WTC11 (cell line): ENCODE measurements around the gene GPATCH4. TPM values are rescaled to one million over a fixed set of nuclear protein-coding genes. Genes with fewer than 3 reads are reported as not detected.

Source experiments
- ATAC-seq: fragments of 200-7000 bp; cut with Tn5 transposase; 2 replicates; pipeline ENCODE4 v1.10.0; 2021; ENCODE audit warnings: mild to moderate bottlenecking, moderate library complexity
- CTCF ChIA-PET: fragments of 300-600 bp; sonication (Branson Sonifier 250); formaldehyde crosslinking; loops from one replicate; lab custom pipeline; 2021; ENCODE audit warnings: antibody characterized with exemption; lab: Charles Lee
- POLR2A ChIA-PET: fragments of 350-600 bp; sonication (Branson Sonifier 250); formaldehyde crosslinking; loops from one replicate; lab custom pipeline; 2021; ENCODE audit warnings: antibody characterized with exemption; lab: Charles Lee
- DNase-seq: peaks from one replicate; pipeline ENCODE4 v3.0.0; 2021; ENCODE audit warnings: low spot score
- H3K27ac Mint-ChIP-seq: 2 replicates; pipeline ENCODE4 v1.8.0; 2021; ENCODE audit warnings: mixed read lengths
- H3K27me3 Mint-ChIP-seq: 2 replicates; pipeline ENCODE4 v1.8.0; 2021; ENCODE audit warnings: low read depth, mild to moderate bottlenecking, moderate library complexity, mixed read lengths
- H3K36me3 Mint-ChIP-seq: 2 replicates; pipeline ENCODE4 v1.8.0; 2021; ENCODE audit warnings: mixed read lengths
- H3K4me1 Mint-ChIP-seq: 2 replicates; pipeline ENCODE4 v1.8.0; 2022; ENCODE audit warnings: mixed read lengths
- H3K4me3 Mint-ChIP-seq: 2 replicates; pipeline ENCODE4 v1.8.0; 2021; ENCODE audit warnings: mild to moderate bottlenecking, moderate library complexity, mixed read lengths
- H3K9me3 Mint-ChIP-seq: 2 replicates; pipeline ENCODE4 v1.8.0; 2021; ENCODE audit warnings: mixed read lengths
- CBFB ChIP-seq: sonication (generic); formaldehyde crosslinking; IDR thresholded peaks from 2 replicates; pipeline ENCODE4 v1.8.1; 2022; ENCODE audit warnings: mild to moderate bottlenecking, low read depth, missing genetic modification reagents
- CREM ChIP-seq: sonication (generic); formaldehyde crosslinking; IDR thresholded peaks from 2 replicates; pipeline ENCODE4 v1.8.1; 2022; ENCODE audit warnings: mild to moderate bottlenecking, missing genetic modification reagents, moderate library complexity
- E2F1 ChIP-seq: sonication (generic); formaldehyde crosslinking; IDR thresholded peaks from 2 replicates; pipeline ENCODE4 v1.8.0; 2022; ENCODE audit warnings: mild to moderate bottlenecking, missing genetic modification reagents
- ETV6 ChIP-seq: sonication (generic); formaldehyde crosslinking; IDR thresholded peaks from 2 replicates; pipeline ENCODE4 v1.8.1; 2022; ENCODE audit warnings: mild to moderate bottlenecking, missing genetic modification reagents
- MXD4 ChIP-seq: fragments of 250-450 bp; sonication (Bioruptor Pico); IDR thresholded peaks from 2 replicates; pipeline ENCODE4 v1.8.0; 2021; ENCODE audit warnings: mild to moderate bottlenecking, moderate library complexity, borderline replicate concordance
- NFE2L1 ChIP-seq: sonication (generic); formaldehyde crosslinking; IDR thresholded peaks from 2 replicates; pipeline ENCODE4 v1.8.1; 2023; ENCODE audit warnings: missing genetic modification reagents
- NFYB ChIP-seq: sonication (generic); formaldehyde crosslinking; conservative IDR thresholded peaks from 2 replicates; pipeline ENCODE4 v1.8.0; 2022; ENCODE audit warnings: low read depth, missing genetic modification reagents
- TEAD4 ChIP-seq: sonication (generic); formaldehyde crosslinking; IDR thresholded peaks from 2 replicates; pipeline ENCODE4 v1.8.0; 2022; ENCODE audit warnings: mild to moderate bottlenecking, missing genetic modification reagents
- TP53 ChIP-seq: sonication (generic); formaldehyde crosslinking; IDR thresholded peaks from 2 replicates; pipeline ENCODE4 v1.8.1; 2023; ENCODE audit warnings: mild to moderate bottlenecking, missing genetic modification reagents
- ZNF121 ChIP-seq: sonication (generic); formaldehyde crosslinking; IDR thresholded peaks from 2 replicates; pipeline ENCODE4 v1.8.0; 2023; ENCODE audit warnings: missing genetic modification reagents
- ZNF281 ChIP-seq: sonication (generic); formaldehyde crosslinking; IDR thresholded peaks from 2 replicates; pipeline ENCODE4 v1.8.0; 2023; ENCODE audit warnings: mild to moderate bottlenecking, missing genetic modification reagents
- ZNF532 ChIP-seq: fragments of 250-450 bp; sonication (Bioruptor Pico); IDR thresholded peaks from 2 replicates; pipeline ENCODE4 v1.9.0; 2021; ENCODE audit warnings: mild to moderate bottlenecking, borderline replicate concordance
- ZSCAN18 ChIP-seq: fragments of 250-450 bp; sonication (Bioruptor Pico); IDR thresholded peaks from 2 replicates; pipeline ENCODE4 v2.1.2; 2022; ENCODE audit warnings: mild to moderate bottlenecking, moderate library complexity
- total RNA-seq: library from RNA; stranded (reverse); gene quantifications from 3 replicates; pipeline ENCODE4 v1.2.3, GENCODE V29; 2021
- TF ChIP-seq, protein P1 (sequence below): sonication (generic); formaldehyde crosslinking; IDR thresholded peaks from 2 replicates; pipeline ENCODE4 v1.8.1; 2023; ENCODE audit warnings: mild to moderate bottlenecking, missing genetic modification reagents, borderline replicate concordance
- TF ChIP-seq, protein P2 (sequence below): sonication (generic); formaldehyde crosslinking; IDR thresholded peaks from 2 replicates; pipeline ENCODE4 v1.8.0; 2022; ENCODE audit warnings: mild to moderate bottlenecking, missing genetic modification reagents
- TF ChIP-seq, protein P3 (sequence below): fragments of 250-450 bp; sonication (Bioruptor Pico); IDR thresholded peaks from 2 replicates; pipeline ENCODE4 v1.9.0; 2021; ENCODE audit warnings: mild to moderate bottlenecking

The GPATCH4 gene
- total RNA-seq, 1 experiment from 2014 or later: 50.1 TPM

DNA sequence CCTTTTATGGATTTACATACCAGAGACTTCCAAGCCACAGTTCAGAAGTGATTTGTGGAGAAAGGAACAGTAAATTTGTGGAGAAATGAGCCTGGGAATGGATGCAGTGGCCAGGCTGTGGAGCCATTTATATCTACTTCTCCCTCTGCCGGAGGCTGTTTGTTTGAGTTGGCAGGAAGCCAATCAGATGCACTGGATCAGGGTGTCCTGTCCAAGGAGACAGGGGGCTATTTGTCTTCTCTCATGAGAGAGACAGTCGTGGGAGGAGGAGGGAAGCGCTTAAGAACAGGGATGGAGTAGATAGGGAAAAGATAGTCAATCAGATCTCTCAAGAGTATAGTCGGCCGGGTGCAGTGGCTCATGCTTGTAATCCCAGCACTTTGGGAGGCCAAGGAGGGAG is 15.2 kb upstream of the GPATCH4 start:
- no peak for DNase-seq
- no peaks in the 10 kb centered on the region for H3K9me3 Mint-ChIP-seq
- TF ChIP-seq NFYB (CRISPR knock-in tag) (no peak), NFE2L1 (no peak), TP53 (CRISPR knock-in tag) (no peak), ZNF532 (no peak), ZSCAN18 (no peak), ZNF121 (CRISPR knock-in tag) (no peak), ETV6 (CRISPR knock-in tag) (no peak), MXD4 (no peak), CBFB (no peak)
- TF ChIP-seq, protein P1, sequence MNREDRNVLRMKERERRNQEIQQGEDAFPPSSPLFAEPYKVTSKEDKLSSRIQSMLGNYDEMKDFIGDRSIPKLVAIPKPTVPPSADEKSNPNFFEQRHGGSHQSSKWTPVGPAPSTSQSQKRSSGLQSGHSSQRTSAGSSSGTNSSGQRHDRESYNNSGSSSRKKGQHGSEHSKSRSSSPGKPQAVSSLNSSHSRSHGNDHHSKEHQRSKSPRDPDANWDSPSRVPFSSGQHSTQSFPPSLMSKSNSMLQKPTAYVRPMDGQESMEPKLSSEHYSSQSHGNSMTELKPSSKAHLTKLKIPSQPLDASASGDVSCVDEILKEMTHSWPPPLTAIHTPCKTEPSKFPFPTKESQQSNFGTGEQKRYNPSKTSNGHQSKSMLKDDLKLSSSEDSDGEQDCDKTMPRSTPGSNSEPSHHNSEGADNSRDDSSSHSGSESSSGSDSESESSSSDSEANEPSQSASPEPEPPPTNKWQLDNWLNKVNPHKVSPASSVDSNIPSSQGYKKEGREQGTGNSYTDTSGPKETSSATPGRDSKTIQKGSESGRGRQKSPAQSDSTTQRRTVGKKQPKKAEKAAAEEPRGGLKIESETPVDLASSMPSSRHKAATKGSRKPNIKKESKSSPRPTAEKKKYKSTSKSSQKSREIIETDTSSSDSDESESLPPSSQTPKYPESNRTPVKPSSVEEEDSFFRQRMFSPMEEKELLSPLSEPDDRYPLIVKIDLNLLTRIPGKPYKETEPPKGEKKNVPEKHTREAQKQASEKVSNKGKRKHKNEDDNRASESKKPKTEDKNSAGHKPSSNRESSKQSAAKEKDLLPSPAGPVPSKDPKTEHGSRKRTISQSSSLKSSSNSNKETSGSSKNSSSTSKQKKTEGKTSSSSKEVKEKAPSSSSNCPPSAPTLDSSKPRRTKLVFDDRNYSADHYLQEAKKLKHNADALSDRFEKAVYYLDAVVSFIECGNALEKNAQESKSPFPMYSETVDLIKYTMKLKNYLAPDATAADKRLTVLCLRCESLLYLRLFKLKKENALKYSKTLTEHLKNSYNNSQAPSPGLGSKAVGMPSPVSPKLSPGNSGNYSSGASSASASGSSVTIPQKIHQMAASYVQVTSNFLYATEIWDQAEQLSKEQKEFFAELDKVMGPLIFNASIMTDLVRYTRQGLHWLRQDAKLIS (CRISPR knock-in tag): no peak
- TF ChIP-seq, protein P2, sequence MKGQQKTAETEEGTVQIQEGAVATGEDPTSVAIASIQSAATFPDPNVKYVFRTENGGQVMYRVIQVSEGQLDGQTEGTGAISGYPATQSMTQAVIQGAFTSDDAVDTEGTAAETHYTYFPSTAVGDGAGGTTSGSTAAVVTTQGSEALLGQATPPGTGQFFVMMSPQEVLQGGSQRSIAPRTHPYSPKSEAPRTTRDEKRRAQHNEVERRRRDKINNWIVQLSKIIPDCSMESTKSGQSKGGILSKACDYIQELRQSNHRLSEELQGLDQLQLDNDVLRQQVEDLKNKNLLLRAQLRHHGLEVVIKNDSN: no peak
- H3K27me3 Mint-ChIP-seq: peaks cover 38% of the 10 kb centered on the region
- CTCF ChIA-PET: interaction anchor here (1.4 to 2.5 kb wide), 4 partner anchors 8 to 159 kb away, joined by 4 to 10 read pairs (median 6); partner anchors contain the start of gene CRABP2
- no peak overlapping the region for H3K4me3 Mint-ChIP-seq
- H3K36me3 Mint-ChIP-seq: no peaks in the 10 kb centered on the region
- no peak overlapping the region for H3K27ac Mint-ChIP-seq
- H3K4me1 Mint-ChIP-seq: peaks cover 11% of the 10 kb centered on the region
- POLR2A ChIA-PET: no interaction called here
- no peak for ATAC-seq

DNA sequence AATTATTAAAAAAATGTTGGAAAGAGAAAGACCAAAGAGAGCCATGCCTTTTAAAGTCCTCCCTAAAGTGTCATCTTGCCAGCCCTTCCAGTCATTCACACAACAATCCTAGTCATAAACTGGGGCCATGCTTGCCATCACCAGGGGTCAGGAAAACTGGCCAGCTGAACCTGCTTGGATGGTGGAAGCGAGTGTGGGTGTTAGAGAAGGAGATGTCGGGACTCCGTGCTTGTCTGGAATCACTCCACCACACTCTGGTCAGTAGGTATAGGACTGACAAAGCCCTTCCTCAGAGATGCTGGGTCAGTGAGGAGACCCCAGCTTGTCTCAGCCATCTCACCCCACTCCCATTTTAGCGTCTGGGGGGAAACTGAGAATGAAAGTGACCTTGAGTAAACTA is 14.7 kb upstream of the GPATCH4 start:
- no peak for DNase-seq
- Mint-ChIP-seq H3K4me3 (no peak overlapping the region), H3K27ac (no peak overlapping the region), H3K36me3 (no peaks in the 10 kb centered on the region), H3K9me3 (no peaks in the 10 kb centered on the region), H3K4me1 (peaks cover 11% of the 10 kb centered on the region), H3K27me3 (peaks cover 33% of the 10 kb centered on the region)
- ChIA-PET POLR2A (no interaction called here), CTCF (interaction anchor here (0.7 to 1.9 kb wide), 3 partner anchors 8 to 136 kb away, joined by 3 to 8 read pairs (median 6); partner anchors contain the start of gene BCAN)
- no peak for ATAC-seq
- TF ChIP-seq, protein P3, sequence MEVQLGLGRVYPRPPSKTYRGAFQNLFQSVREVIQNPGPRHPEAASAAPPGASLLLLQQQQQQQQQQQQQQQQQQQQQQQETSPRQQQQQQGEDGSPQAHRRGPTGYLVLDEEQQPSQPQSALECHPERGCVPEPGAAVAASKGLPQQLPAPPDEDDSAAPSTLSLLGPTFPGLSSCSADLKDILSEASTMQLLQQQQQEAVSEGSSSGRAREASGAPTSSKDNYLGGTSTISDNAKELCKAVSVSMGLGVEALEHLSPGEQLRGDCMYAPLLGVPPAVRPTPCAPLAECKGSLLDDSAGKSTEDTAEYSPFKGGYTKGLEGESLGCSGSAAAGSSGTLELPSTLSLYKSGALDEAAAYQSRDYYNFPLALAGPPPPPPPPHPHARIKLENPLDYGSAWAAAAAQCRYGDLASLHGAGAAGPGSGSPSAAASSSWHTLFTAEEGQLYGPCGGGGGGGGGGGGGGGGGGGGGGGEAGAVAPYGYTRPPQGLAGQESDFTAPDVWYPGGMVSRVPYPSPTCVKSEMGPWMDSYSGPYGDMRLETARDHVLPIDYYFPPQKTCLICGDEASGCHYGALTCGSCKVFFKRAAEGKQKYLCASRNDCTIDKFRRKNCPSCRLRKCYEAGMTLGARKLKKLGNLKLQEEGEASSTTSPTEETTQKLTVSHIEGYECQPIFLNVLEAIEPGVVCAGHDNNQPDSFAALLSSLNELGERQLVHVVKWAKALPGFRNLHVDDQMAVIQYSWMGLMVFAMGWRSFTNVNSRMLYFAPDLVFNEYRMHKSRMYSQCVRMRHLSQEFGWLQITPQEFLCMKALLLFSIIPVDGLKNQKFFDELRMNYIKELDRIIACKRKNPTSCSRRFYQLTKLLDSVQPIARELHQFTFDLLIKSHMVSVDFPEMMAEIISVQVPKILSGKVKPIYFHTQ (CRISPR knock-in tag): no peak
- no peak for TF ChIP-seq CREM (CRISPR knock-in tag)
- no peak for TF ChIP-seq E2F1 (CRISPR knock-in tag)
- TF ChIP-seq ZNF121 (CRISPR knock-in tag): no peak
- no peak for TF ChIP-seq ZNF281
- no peak for TF ChIP-seq TEAD4
- no peak for TF ChIP-seq ZSCAN18
